Effector memory CD8-positive, alpha-beta T cell (primary cell): ENCODE measurements around the gene KRTAP9-9.
"Not testable (repeated sequence)": the region's sequence is repeated elsewhere in the genome, so short reads cannot be mapped to it uniquely, and the experiment has no call there.

Source experiments
- ATAC-seq: fragments of 150-1000 bp; cut with Tn5 transposase; replicated peaks from 2 replicates; pipeline ENCODE4 v1.10.0; 2021; ENCODE audit warnings: mild to moderate bottlenecking, moderate library complexity
- DNase-seq, 3 experiments: peaks; one replicate each; pipeline ENCODE4 v3.0.0; 2021
- H3K27ac Mint-ChIP-seq, 2 donors: one replicate each; pipeline ENCODE4 v1.8.0; 2022; ENCODE audit warnings: mild to moderate bottlenecking in 2 of 2, mixed read lengths in 2 of 2, moderate library complexity in 2 of 2
- H3K27me3 Mint-ChIP-seq, 2 donors: one replicate each; pipeline ENCODE4 v1.8.0; 2022; ENCODE audit warnings: mixed read lengths in 2 of 2
- H3K36me3 Mint-ChIP-seq: one replicate; pipeline ENCODE4 v1.8.0; 2022; ENCODE audit warnings: mild to moderate bottlenecking, moderate library complexity, mixed read lengths; ENCODE audit not compliant: insufficient read depth
- H3K4me1 Mint-ChIP-seq, 2 donors: one replicate each; pipeline ENCODE4 v1.8.0; 2022; ENCODE audit warnings: low read depth in 2 of 2, mixed read lengths in 2 of 2
- H3K4me3 Mint-ChIP-seq, 2 donors: one replicate each; pipeline ENCODE4 v1.8.0; 2022; ENCODE audit warnings: mild to moderate bottlenecking in 2 of 2, mixed read lengths in 2 of 2, moderate library complexity in 2 of 2
- H3K9me3 Mint-ChIP-seq, 2 donors: one replicate each; pipeline ENCODE4 v1.8.0; 2022; ENCODE audit warnings: mixed read lengths in 2 of 2

KRTAP9-9 gene

DNA sequence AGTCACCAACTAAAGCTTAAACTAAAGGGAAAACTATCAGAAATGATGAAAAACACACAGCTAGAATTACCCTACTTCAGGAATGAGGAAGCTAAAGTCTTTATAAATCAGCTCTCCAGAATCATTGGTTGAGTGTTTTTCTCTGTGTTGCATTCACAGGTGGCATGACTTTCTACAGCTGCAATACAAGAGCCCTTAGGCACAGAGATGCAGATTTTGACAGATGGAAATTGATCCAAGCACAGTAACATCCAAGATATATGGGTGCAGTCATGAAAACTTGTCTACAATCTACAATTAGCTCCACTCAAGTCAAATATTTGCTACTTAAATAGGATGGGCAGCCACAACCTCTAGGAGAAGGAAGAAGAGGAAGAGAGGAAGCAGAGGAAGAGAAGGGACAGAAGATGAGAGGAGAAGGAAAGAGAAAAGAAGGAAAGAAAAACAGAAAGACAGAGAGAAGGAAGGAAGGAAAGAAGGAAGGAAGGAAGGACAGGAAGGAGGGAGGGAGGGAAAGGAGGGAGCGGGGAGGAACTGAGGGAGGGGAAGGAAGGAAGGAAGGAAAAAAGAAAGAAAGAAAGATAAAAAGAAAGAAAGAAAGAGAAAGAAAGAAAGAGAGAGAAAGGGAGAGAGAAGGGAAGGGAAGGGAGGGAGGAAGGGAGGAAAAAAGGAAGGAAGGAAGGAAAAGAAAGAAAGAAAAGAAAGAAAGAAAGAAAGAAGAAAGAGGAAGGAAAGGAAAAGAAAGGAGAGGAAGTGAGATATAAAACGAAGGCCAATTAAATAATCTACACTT lies 8.0 kb upstream of the KRTAP9-9 start:
- peak overlapping the region in 1 of 2 donors; percentile 82 for H3K27ac Mint-ChIP-seq
- DNase-seq: not testable (repeated sequence)

DNA sequence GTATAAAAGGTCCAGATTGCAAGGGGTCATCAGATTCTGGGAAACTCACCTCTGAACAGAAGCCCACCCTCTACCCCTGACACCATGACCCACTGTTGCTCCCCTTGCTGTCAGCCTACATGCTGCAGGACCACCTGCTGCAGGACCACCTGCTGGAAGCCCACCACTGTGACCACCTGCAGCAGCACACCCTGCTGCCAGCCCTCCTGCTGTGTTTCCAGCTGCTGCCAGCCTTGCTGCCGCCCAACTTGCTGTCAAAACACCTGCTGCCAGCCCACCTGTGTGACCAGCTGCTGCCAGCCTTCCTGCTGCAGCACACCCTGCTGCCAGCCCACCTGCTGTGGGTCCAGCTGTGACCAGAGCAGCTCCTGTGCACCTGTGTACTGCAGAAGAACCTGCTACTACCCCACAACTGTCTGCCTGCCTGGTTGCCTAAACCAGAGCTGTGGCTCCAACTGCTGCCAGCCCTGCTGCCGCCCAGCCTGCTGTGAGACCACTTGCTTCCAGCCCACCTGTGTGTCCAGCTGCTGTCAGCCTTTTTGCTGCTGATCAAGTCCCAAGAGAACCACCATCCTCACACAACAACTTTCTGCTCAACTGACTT lies 5.4 kb upstream of the KRTAP9-9 start, which contains the start of gene KRTAP9-4:
KRTAP9-4 (plus strand) TSS at position 51 of the 604 bp plus-strand sequence; CDS start at position 85, 34 bp downstream.
- H3K4me1 Mint-ChIP-seq, H3K4me3 Mint-ChIP-seq: not testable (repeated sequence)

More for the DNA sequence above, 8.0 kb upstream of the KRTAP9-9 start:
- peaks cover 17 to 31% of the 10 kb centered on the region in 2 donors for H3K27me3 Mint-ChIP-seq
- not testable (repeated sequence) for H3K4me3 Mint-ChIP-seq, H3K4me1 Mint-ChIP-seq, H3K9me3 Mint-ChIP-seq, H3K36me3 Mint-ChIP-seq, ATAC-seq

GRCh38 chr17:41251261-41251660 lies 3.9 kb upstream of the KRTAP9-9 start:
- DNase-seq (no peak), ATAC-seq (no peak)
- Mint-ChIP-seq H3K27ac (no peak overlapping the region), H3K27me3 (peaks cover 28 to 32% of the 10 kb centered on the region in 2 donors), H3K4me1 (peaks cover 0 to 2% of the 10 kb centered on the region in 2 donors), H3K4me3 (no peak overlapping the region), H3K9me3 (no peaks in the 10 kb centered on the region), H3K36me3 (no peaks in the 10 kb centered on the region)

More for the DNA sequence above, 5.4 kb upstream of the KRTAP9-9 start, which contains the start of gene KRTAP9-4:
- H3K36me3 Mint-ChIP-seq, ATAC-seq, DNase-seq, H3K9me3 Mint-ChIP-seq: not testable (repeated sequence)
- Mint-ChIP-seq H3K27me3 (peaks cover 18 to 24% of the 10 kb centered on the region in 2 donors), H3K27ac (peak within 1 kb of the TSS in 1 of 2 donors; percentile 5)

GRCh38 chr17:41254861-41255260 lies 323 bp upstream of the KRTAP9-9 start:
- ATAC-seq (no peak), DNase-seq (no peak)
- H3K27me3 Mint-ChIP-seq: peaks cover 59 to 62% of the 10 kb centered on the region in 2 donors
- no peaks in the 10 kb centered on the region for H3K9me3 Mint-ChIP-seq
- H3K4me3 Mint-ChIP-seq: no peak overlapping the region
- no peak overlapping the region for H3K27ac Mint-ChIP-seq
- H3K36me3 Mint-ChIP-seq: no peaks in the 10 kb centered on the region
- H3K4me1 Mint-ChIP-seq: peaks cover 0 to under 1% of the 10 kb centered on the region in 2 donors

GRCh38 chr17:41256291-41256685 lies 1.1 kb downstream of the KRTAP9-9 start:
- Mint-ChIP-seq H3K4me1 (peaks cover 0 to 1% of the 10 kb centered on the region in 2 donors), H3K27ac (no peak overlapping the region), H3K9me3 (no peaks in the 10 kb centered on the region), H3K36me3 (no peaks in the 10 kb centered on the region), H3K4me3 (no peak overlapping the region), H3K27me3 (peaks cover 63 to 67% of the 10 kb centered on the region in 2 donors)
- ATAC-seq: no peak
- DNase-seq: no peak

GRCh38 chr17:41258406-41258805 lies 3.2 kb downstream of the KRTAP9-9 start:
- Mint-ChIP-seq H3K27ac (no peak overlapping the region), H3K4me3 (no peak overlapping the region), H3K36me3 (no peaks in the 10 kb centered on the region), H3K4me1 (peaks cover 0 to 1% of the 10 kb centered on the region in 2 donors), H3K27me3 (peaks cover 66 to 68% of the 10 kb centered on the region in 2 donors), H3K9me3 (no peaks in the 10 kb centered on the region)
- DNase-seq: no peak
- ATAC-seq: no peak

DNA sequence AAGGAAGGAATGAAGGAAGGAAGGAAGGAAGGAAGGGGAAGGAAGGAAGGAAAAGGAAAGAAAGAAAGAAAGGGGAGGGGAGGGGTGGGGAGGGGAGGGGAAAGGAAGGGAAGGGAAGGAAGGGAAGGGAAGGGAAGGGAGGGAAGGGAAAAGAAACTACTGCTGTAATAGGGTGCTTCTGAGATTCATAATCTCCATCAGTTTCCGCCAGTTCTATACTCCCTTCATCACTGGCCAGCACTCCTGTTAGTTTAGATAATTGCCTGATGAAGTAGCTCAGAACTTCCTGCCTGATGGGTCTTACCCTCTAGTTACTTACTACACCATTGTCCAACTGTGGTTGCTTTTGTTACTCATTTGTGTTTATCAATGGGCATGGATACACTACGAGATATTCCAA lies 8.0 kb downstream of the KRTAP9-9 start:
- Mint-ChIP-seq H3K36me3 (no peaks in the 10 kb centered on the region), H3K4me1 (peaks cover 1 to 4% of the 10 kb centered on the region in 2 donors), H3K4me3 (no peak overlapping the region), H3K27me3 (peaks cover 42 to 67% of the 10 kb centered on the region in 2 donors), H3K27ac (no peak overlapping the region), H3K9me3 (no peaks in the 10 kb centered on the region)
- no peak for ATAC-seq
- no peak for DNase-seq

- Mint-ChIP-seq H3K4me1 (peaks cover 1 to 4% of the 10 kb centered on the region in 2 donors), H3K27ac (no peak overlapping the region), H3K4me3 (no peak overlapping the region), H3K27me3 (peaks cover 31 to 60% of the 10 kb centered on the region in 2 donors), H3K36me3 (no peaks in the 10 kb centered on the region), H3K9me3 (no peaks in the 10 kb centered on the region)
- ATAC-seq (no peak), DNase-seq (no peak)
Observed at GRCh38 chr17:41264599-41264998, 9.4 kb downstream of the KRTAP9-9 start.

GRCh38 chr17:41265078-41265477 lies 9.9 kb downstream of the KRTAP9-9 start, which contains the start of gene KRTAP9-6:
TSS of gene KRTAP9-6 (plus strand) at chr17:41265378. CDS start at chr17:41265378, 0 bp downstream.
- H3K4me1 Mint-ChIP-seq: peaks cover 1 to 4% of the 10 kb centered on the region in 2 donors
- H3K9me3 Mint-ChIP-seq: no peaks in the 10 kb centered on the region
- no peak for DNase-seq
- H3K27ac Mint-ChIP-seq: peak within 1 kb of the TSS in 1 of 2 donors; percentile 76
- no peak within 1 kb of the TSS for H3K4me3 Mint-ChIP-seq
- ATAC-seq: no peak
- H3K27me3 Mint-ChIP-seq: peaks cover 28 to 56% of the 10 kb centered on the region in 2 donors
- H3K36me3 Mint-ChIP-seq: no peaks in the 10 kb centered on the region

DNA sequence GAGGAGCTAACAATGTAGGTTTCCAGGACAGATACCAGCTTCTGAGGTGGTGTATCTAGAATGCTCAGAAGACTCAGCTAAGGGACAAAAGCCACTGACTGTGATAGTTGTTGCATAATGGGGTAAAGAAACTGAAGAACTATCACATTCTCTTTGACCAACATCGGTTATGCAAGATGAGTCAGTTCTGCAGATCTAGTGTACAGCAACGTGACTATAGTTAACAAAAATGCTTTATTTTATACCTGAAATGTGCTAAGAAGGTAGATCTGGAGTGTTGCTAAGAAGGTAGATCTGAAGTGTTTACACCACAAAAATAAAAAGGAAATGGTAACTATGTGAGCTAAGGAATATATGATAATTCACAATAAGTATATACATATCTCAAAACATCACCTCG lies 12.5 kb downstream of the KRTAP9-9 start:
- no peak overlapping the region for H3K4me3 Mint-ChIP-seq
- H3K9me3 Mint-ChIP-seq: no peaks in the 10 kb centered on the region
- H3K4me1 Mint-ChIP-seq: peaks cover 0 to 4% of the 10 kb centered on the region in 2 donors
- peaks cover 9 to 42% of the 10 kb centered on the region in 2 donors for H3K27me3 Mint-ChIP-seq
- no peak overlapping the region for H3K27ac Mint-ChIP-seq
- no peaks in the 10 kb centered on the region for H3K36me3 Mint-ChIP-seq
- no peak for DNase-seq
- no peak for ATAC-seq

- not testable (repeated sequence) for H3K4me1 Mint-ChIP-seq, H3K4me3 Mint-ChIP-seq, ATAC-seq, H3K9me3 Mint-ChIP-seq, H3K36me3 Mint-ChIP-seq, H3K27ac Mint-ChIP-seq, DNase-seq
- H3K27me3 Mint-ChIP-seq: peaks cover 8 to 39% of the 10 kb centered on the region in 2 donors
Observed at GRCh38 chr17:41271323-41271722, 16.1 kb downstream of the KRTAP9-9 start.

GRCh38 chr17:41271858-41272257 lies 16.7 kb downstream of the KRTAP9-9 start:
- no peaks in the 10 kb centered on the region for H3K4me1 Mint-ChIP-seq
- no peak overlapping the region for H3K27ac Mint-ChIP-seq
- ATAC-seq: no peak
- no peak for DNase-seq
- H3K4me3 Mint-ChIP-seq: no peak overlapping the region
- H3K9me3 Mint-ChIP-seq: no peaks in the 10 kb centered on the region
- H3K36me3 Mint-ChIP-seq: no peaks in the 10 kb centered on the region
- peaks cover 14 to 43% of the 10 kb centered on the region in 2 donors for H3K27me3 Mint-ChIP-seq

DNA sequence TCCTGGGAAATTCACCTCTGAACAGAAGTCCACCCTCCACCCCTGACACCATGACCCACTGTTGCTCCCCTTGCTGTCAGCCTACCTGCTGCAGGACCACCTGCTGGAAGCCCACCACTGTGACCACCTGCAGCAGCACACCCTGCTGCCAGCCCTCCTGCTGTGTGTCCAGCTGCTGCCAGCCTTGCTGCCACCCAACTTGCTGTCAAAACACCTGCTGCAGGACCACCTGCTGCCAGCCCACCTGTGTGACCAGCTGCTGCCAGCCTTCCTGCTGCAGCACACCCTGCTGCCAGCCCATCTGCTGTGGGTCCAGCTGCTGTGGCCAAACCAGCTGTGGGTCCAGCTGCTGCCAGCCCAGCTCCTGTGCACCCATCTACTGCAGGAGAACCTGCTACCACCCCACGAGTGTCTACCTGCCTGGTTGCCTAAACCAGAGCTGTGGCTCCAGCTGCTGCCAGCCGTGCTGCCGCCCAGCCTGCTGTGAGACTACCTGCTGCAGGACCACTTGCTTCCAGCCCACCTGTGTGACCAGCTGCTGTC lies 20.5 kb downstream of the KRTAP9-9 start, which contains the start of gene KRTAP9-7:
KRTAP9-7 (plus strand) TSS at position 51 of the 543 bp plus-strand sequence; CDS start at position 51, 0 bp downstream.
- H3K4me3 Mint-ChIP-seq, DNase-seq, H3K4me1 Mint-ChIP-seq, ATAC-seq, H3K27ac Mint-ChIP-seq, H3K9me3 Mint-ChIP-seq, H3K36me3 Mint-ChIP-seq: not testable (repeated sequence)
- H3K27me3 Mint-ChIP-seq: peaks cover 18 to 43% of the 10 kb centered on the region in 2 donors
